Stimulated activated CD4-positive, alpha-beta T cell treated with anti-CD3 and anti-CD28 coated beads, Interleukin-15, amount 100 ng/mL, for 48 hours (primary cell): ENCODE results near the gene SFTA2.
"Not testable (repeated sequence)": the region's sequence is repeated elsewhere in the genome, so short reads cannot be mapped to it uniquely, and the experiment has no call there.

ENCODE experiments used
- DNase-seq, 2 donors: peaks; one replicate each; pipeline ENCODE4 v3.0.0-alpha.2; 2020; ENCODE audit warnings: low read depth in 2 of 2

SFTA2 gene

GRCh38 chr6:30931969-30932645, at the start of gene SFTA2:
Gene SFTA2 (minus strand): TSS chr6:30932170. CDS start chr6:30932096, 74 bp downstream.
- DNase-seq, result no peak

DNA sequence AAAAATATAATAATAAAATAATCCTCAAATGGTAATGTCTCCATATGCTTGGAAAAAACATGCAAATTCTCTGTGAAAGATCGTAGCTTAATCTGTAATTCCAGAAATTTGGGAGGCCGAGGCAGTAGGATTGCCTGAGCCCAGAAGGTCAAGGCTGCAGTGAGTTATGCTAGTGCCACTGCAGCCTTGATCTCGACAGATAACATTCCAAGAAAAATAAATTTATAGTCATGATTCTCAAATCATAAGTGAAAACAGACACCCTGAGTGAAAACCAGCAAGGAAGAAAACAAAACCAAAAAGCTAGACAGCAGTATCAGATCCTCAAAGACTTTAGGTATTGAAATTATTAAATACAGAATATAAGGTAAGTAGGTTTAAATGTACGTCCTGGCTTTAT, 47.7 kb upstream of the SFTA2 start:
- no peak for DNase-seq

- no peak for DNase-seq
Observed at GRCh38 chr6:30979141-30979540, 47.2 kb upstream of the SFTA2 start.

GRCh38 chr6:30974490-30975252, 42.7 kb upstream of the SFTA2 start:
- DNase-seq, result no peak

- no peak for DNase-seq
Observed at GRCh38 chr6:30972816-30973215, 40.8 kb upstream of the SFTA2 start.

DNA sequence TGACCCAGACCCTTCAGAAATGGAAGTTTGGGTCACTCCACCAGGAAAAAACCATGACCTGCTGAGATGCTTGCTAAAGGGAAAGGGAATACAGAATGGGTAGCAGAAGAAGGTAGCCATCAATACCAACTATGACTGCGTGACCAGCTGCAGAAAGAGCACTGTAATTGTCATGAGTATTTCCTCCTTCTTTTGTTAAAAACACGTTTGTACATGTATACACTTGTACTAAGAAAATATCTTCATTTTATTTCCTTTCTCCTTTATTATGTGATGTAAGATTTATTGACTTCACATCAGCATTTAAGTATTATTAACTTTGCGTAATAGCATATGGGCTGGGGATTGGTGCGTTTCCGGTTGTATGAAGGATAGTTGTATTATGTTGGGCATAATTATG, 39.0 kb upstream of the SFTA2 start:
- no peak for DNase-seq

DNA sequence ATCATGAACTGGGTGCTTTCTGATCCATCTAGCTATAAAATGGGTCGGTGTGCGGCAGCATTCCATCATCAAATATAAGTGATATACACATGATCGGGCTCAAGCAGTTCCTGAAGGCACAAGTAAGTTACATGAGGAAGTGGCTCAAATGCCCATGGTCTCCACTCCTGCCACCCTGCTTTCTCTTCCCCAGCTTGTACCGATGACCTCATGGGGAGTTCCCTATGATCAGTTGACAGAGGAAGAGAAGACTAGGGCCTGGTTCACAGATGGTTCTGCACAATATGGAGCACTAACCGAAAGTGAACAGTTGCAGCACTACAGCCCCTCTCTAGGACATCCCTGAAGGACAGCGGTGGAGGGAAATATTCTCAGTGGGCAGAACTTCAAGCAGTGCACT, 37.2 kb upstream of the SFTA2 start:
- DNase-seq, result not testable (repeated sequence)

- DNase-seq, result no peak
Observed at GRCh38 chr6:30966154-30966553, 34.2 kb upstream of the SFTA2 start.

DNA sequence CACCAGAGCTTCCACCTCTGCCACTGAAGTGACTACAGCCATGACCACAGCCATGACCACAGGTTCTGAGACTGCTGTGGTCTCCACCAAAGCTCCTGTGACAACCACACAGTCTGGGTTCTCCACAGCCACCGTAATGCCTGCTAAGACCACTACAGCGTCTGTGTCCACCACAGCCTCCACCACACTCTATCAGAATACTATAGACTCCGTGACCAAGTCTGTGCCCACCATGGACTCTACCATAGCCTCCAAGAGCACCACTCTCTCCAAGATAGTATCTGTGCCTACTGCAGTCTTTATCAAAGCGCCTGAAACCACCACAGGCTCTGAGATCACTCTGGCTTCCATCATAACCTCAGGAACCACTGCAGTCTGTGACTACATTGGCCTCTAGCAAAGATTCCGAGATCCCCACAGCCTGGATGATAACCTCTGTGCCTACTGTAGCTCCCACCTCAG, 33.2 kb upstream of the SFTA2 start:
- no peak for DNase-seq

DNA sequence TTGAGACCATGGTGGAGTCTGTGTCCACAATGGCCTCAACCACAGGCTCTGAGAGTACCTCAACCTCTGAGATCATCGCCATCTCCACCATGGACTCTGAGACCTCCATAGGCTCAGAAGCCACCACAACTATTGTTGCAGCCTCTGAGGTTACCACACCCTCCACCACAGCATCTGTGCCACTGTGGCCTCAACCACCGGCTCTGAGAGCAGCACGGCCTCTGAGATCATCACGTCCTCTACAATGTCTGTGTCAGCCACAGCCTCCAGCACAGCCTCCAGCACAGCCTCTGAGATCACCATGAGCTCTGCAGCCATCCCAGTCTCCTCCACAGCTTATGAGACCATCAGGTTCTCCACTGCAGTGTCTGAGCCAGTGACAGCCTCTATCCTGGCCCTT, 32.1 kb upstream of the SFTA2 start:
- no peak for DNase-seq

DNA sequence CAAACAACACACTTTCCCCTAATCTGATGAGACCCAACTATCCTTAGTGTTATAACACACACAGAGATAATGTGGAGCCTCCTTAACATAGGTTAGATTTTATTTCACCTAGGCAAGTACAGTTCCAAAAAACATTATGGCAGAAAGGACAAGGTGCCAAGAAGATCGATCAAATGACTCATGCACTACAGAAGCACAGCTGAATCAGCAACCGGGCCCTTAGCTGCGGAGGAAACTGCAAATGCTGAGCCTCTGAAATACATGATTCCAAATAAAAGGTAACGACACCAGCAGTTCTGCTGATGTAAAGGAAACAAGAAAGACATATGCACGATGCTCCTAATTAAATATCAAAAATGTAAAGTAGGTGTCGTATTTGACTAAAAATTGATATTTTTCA, 31.7 kb upstream of the SFTA2 start:
- DNase-seq, result no peak

DNA sequence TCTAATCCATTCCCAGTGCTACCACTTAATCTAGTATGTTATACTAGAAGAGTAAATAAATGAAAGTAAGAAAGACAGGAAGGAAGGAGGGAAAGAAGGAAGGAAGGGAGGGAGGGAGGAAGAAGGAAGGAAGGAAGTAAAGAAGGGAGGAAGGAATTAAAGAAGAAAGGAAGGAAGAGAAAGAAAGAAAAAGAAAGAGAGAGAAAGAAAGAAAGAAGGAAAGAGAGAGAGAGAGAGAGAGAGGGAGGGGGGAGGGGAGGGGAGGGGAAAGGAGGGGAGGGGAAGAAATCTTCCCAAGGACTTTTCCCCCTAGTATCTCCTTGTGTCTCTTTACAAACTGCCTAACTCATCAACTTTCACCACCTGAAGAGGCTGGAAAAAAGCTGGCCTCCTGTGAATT, 30.7 kb upstream of the SFTA2 start:
- DNase-seq, result no peak

- DNase-seq, result no peak
Observed at GRCh38 chr6:30960907-30961673, 29.1 kb upstream of the SFTA2 start.

GRCh38 chr6:30957716-30958115, 25.7 kb upstream of the SFTA2 start:
- no peak for DNase-seq

- DNase-seq, result peak; percentile 77 to 82
Observed at GRCh38 chr6:30955367-30956042, 23.5 kb upstream of the SFTA2 start.

GRCh38 chr6:30954631-30955366, 22.8 kb upstream of the SFTA2 start:
- DNase-seq, result no peak

GRCh38 chr6:30951907-30952469, 20.0 kb upstream of the SFTA2 start:
- DNase-seq, result no peak

DNA sequence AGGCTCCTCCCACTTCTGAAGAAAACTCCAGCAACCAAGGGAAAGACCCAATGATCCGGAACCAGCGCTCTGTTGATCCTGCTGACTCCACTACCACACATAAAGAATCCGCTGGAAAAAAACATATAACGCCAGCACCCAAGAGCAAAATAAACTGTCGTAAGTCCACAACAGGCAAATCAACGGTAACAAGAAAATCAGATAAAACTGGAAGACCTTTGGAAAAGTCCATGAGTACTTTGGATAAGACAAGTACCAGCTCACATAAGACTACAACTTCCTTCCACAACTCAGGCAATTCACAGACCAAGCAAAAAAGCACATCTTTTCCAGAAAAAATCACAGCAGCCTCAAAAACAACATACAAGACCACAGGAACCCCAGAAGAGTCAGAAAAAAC, 16.8 kb upstream of the SFTA2 start:
- DNase-seq, result no peak

DNA sequence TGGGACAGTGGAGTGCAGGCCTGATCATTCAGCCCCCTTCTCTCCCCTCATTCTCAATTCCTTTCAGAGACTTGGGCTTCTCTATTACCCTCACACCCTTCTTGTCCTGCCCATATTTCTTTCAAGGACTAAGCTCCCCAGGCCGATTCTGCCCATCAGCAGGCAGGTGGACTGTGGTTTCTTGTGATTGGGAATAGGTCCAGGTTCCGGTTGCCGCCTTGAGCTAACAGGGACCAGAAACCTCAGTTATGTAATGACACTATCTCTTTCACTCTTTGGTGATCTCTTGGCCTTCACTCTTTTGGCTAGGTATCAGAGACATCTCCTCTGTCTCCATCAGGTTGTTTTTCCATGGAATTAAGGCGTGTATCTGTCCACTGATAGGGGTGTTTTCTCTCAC, 15.3 kb upstream of the SFTA2 start:
- no peak for DNase-seq

GRCh38 chr6:30945281-30945680, 13.3 kb upstream of the SFTA2 start:
- no peak for DNase-seq

GRCh38 chr6:30944051-30944450, 12.1 kb upstream of the SFTA2 start:
- no peak for DNase-seq
